Renal cortex interstitium (tissue), 11 donors: Measurements from ENCODE around the gene SMYD4. TPM values are rescaled to one million over a fixed set of nuclear protein-coding genes. Genes with fewer than 3 reads are reported as not detected.
"Not testable (repeated sequence)": the region's sequence is repeated elsewhere in the genome, so short reads cannot be mapped to it uniquely, and the experiment has no call there.

ENCODE experiments used
- DNase-seq, 11 donors: peaks; one replicate each; pipeline ENCODE4 v3.0.0-alpha.2; 2013; ENCODE audit warnings: low read depth in 9 of 11, low spot score in 4 of 11; ENCODE audit errors: extremely low read depth in 1 of 11
- polyA plus RNA-seq, 3 donors: library from polyadenylated mRNA; unstranded; fragments of 120-200 nt; gene quantifications; one replicate each; pipeline ENCODE4 v1.2.1, GENCODE V29; 2013; ENCODE audit not compliant: insufficient read length in 3 of 3

The SMYD4 gene
- polyA plus RNA-seq, 3 donors, result 13.5 to 17.5 (median 15.9) TPM

DNA sequence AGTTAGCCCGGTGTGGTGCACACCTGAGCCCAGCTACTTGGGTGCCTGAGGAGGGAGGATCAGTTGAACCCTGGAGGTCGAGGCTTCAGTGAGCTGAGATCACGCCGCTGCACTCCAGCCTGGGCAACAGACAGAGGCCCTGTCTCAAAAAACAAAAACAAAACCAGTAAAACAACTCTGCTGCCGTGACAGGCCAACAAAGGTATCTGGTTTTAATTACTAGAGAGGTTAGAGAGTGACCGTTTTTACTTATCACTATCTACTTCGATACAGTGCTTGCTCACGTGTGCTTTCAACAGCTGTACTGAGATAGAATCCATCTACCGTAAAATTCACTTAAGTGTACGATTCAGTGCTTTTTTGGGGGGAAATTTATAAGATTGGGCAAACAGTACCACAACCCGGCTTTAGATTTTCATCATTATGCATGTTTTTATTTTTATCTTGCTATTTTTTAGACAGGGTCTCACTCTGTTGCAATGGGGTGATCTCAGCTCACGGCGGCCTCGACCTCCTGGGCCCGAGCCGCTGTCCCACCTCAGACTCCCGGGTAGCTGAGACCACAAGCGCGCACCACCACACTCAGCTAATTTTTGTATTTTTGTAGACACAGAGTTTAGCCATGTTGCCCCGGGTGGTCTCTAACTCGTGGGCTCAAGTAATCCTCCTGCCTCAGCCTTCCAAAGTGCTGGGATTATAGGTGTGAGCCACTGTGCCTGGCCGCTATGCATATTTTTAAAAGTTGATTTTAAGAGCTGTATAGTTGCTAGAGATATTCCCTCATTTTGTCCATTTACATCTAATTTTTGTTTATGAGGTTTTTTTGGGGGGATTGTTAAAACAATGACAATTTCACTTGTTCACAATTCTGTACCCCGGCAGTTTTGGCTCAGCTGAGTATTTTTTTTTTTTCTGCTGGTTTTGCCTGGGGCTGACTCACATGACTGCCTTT, 36.9 kb downstream of the SMYD4 start:
- DNase-seq, result no peak

DNA sequence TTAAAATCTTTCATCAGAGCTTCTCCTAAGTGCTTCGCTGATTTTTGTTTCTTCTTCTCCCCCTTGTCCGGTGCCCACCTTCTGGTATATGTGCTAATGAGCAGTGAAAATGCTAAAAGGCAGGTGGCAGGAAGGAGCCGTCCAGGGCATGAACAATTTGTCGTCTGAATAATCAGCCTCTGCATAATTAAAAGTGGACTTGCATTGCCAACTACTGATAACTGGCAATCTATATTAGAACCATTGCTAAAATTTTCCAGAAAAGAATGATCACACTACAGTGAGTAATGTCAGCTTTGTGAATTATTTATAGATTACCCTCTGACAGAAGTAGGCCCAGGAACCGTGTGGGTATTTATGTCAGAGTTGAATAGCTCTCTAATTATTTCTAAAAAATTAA, 39.8 kb downstream of the SMYD4 start:
- DNase-seq, result no peak

DNA sequence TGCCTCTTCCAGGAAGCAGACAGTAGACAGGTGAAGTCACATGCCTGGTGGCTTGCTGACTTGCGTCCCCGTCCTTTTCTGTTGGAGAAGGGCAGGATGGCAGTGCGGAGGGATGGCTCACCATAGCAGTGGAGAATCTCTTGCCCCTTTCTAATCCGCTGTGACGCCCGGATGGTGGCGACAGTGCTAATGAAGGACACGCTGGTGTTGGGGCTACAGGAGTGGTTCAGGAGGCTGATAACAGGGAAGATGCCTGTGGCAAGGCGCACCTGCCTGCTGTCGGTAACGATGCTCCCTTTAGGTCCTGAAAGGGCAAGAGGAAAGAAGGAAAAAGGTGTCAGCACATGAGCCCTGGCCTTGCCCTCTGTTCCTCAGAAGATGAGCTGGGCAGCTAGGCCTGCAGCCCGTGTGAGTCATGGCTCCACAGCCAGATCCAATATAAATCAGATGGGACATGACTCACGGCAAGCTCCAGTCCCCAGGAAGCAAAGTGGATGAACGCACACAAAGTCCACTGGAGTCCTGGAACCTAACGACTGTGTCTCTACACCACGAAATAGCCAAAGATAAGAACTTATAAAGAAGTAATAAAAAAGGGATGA, 42.3 kb downstream of the SMYD4 start:
- DNase-seq, result no peak

DNA sequence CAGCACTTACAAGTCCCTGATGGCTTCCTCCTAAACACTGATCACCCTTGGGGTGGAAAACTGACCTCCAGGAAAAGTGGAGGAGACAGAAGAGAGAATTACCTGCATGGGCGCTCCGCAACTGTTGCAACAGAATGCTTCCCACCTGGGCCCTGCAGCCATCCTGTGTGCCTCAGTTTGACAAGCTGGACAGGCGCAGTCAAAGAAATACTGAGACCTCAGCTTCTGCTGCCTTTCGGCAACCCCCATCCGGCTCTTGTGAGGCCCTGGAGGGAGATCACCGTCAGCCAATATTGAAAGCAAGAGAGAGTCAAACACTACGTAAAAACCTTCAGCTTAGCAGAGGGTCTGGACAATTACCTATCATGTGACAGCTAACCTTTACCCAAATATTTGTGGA, 43.0 kb downstream of the SMYD4 start:
- DNase-seq, result no peak

DNA sequence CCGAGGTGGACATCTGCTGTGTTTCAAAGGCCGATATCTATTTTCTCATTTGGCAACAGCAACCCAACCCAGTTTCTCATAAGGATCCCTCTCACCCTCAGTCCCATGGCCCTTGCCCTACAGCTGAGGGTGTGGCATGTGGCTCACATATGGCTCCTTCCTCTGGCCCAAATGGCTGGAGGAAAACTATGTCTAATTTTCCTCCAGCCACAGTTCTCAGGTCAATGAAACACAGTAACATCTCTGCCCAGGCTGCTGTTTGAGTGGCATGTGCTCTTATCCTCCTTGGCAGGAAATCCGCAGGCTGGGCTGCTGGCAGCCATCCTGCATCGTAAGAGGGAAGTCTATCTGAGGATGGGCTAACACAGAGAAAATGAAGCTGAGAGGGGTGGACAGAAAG, 43.8 kb downstream of the SMYD4 start:
- DNase-seq, result no peak

DNA sequence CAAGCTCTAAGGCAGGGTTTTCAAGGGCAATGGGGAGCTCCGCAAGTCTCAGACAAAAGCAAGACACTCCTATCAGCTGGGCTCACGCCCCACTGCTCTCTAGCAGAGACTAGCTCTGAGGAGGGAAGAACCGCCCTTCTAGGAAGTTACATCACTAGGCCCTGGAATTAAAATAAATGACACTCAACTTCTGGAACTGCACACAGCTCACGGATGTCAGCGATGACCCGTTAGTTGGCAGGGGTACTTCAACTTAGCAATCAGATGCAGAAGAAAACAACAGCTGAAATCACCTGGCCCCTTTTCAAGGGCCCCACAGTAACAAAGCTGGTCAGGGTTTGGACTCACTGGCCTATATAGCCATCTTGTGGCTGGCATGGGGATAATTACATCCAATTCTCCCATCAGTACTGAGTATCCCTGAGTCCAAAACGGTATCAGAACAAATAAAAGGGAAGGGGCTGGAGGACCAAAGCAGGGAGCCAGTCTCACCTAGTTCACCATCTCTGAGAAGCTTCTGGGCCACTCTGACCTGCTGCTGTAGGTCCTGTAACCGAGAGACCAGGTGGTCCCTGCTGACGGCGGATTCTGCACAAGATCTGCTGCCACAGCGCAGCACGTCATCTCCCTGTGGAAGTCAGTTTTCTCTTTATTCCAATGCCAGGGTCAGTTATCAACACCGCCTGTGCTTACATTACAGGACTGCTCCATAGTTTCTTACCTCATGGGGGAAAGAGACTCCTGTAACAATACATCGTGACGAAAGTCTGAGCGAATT, 45.7 kb downstream of the SMYD4 start:
- DNase-seq, result peak in 2 of 11 donors; percentile 57 to 58

DNA sequence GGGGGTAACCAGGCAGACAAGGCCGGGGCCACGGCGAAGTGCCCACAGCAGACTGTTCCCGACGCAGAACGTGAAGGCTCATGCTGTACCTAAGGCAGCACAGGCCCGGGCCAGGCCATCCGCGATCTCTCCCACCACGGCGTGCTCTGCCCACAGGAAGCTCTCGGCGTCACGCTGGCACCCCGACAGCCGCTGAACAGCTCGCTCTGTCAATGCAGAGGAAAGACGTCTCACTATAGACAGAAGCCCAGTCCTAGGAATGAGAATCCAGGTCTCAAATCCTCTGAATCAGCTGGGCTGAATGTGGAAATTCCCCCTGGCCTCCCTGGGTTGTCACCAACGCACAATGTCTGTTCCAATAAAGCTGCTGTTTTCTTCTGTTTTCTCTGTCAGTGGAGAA, 46.4 kb downstream of the SMYD4 start:
- DNase-seq, result no peak

DNA sequence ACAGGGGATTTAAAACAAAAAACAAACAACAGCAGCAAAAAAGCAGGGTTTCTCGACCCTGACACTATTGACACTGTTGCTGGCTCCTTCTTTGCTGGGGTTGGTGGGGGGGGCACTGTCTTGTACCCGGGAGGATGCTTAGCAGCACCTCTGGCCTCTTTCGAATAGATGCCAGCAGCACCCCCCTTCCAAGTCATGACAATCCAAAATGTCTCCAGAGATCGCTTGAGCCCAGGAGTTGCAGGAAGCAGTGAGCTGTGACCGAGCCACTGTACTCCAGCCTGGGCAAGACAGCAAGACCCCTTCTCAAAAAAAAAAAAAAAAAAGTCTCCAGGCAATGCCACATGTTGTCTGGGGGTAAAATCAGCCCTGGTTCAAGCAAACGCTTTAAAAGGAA, 47.5 kb downstream of the SMYD4 start:
- DNase-seq, result no peak

DNA sequence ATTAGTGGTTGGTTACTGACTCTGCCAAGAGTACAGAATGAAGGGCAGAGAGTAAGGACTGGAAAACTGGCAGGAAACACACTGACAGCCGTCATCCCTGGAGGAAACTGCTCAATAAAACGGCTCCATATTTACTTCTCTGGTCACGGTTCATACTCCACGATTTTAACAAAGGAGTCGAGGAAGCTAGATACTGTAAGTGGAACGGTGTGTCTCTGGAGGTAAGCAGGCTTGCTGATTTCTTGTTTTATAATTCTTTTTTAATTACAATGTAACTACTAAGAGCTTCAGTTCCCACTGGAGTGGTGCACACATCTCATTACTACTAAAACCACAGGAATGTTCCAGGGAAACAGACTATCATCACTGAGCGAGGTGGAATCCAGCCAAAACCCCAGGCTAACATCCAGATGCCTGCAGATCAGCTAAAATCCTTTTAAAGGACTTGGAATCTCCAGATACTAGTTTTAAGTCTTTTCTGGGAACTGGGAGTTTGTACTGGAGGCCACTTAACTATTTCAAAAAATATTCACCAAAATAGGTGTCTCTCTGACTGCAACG, 50.1 kb downstream of the SMYD4 start:
- peak in 2 of 11 donors; percentile 69 to 70 for DNase-seq

DNA sequence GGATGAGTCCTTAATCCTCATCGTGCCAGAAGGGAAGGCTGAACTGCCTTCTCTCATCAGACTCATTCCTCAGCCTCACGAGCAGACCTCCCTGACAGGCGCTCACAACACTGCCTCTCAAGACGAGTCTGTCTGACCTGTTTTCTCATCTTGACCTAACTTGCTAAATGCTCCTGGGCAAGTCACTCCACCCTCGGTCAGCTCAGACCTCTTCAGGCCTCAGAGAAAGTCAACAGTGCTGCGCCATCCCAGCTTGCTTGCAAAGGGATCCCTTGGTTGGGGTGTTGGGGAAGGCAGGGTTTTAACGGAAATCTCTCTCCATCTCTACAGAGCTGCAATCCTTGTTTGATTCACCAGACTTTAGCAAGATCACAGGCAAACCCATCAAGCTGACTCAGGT, 52.8 kb downstream of the SMYD4 start:
- no peak for DNase-seq

DNA sequence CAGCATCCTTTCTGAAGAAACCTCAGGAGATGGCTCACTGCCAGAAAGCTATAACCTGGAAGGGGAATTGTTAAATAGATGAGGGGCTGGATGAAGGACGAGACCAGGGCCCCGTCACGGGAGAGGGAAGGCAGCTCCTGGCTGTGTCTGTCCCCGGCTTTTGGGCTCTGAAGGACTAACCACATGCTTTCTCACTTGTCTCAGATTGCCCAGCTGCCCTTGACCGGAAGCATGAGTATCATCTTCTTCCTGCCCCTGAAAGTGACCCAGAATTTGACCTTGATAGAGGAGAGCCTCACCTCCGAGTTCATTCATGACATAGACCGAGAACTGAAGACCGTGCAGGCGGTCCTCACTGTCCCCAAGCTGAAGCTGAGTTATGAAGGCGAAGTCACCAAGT, 53.4 kb downstream of the SMYD4 start:
- DNase-seq, result no peak

DNA sequence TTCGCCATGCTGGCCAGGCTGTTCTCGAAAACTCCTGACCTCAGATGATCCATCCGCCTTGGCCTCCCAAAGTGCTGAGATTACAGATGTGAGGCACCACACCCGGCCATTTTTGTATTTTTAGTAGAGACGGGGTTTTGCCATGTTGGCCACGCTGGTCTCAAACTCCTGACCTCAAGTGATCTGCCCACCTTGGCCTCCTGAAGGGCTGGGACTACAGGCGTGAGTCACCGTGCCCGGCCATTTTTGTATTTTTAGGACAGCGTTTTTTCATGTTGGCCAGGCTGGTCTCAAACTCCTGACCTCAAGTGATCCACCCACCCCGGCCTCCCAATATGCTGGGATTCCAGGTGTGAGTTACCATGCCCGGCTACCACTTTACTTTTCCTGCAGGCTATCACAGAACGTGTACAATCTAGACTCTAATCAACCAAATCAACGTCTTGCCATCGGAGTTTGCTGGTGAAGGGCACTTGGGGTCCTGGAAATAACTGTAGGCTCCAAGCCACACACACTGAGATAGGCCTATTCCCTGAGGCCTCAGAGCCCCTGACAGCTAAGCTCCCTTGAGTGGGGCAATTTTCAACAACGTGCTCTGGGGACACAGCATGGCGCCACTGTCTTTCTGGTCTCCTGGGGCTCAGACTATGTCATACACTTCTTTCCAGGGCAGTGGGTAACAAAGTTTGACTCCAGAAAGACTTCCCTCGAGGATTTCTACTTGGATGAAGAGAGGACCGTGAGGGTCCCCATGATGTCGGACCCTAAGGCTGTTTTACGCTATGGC, 55.1 kb downstream of the SMYD4 start:
- no peak for DNase-seq

DNA sequence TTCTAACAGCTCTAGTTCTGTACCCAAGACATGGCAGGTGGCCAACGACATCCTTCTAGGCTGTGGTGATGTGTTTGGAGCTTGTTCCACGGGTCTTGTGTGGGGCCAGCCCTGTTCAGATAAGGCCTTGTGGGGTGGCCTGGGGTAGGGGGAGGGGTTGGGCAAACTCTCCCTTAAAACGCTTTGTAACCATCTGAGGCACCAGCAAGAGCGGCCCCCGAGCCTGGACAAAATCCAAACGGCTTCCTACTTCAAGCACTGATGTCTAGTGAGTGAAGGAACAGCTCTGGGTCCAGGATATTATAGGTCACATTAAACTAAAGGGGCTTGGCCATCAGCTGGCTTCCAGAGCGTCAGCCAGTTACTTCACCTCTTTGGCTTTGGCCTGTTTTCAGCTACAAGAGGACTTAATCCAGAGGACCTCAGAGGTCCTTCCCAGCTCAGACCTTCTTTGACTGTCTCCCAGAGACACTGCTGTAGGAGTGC, 56.0 kb downstream of the SMYD4 start:
- DNase-seq, result no peak

DNA sequence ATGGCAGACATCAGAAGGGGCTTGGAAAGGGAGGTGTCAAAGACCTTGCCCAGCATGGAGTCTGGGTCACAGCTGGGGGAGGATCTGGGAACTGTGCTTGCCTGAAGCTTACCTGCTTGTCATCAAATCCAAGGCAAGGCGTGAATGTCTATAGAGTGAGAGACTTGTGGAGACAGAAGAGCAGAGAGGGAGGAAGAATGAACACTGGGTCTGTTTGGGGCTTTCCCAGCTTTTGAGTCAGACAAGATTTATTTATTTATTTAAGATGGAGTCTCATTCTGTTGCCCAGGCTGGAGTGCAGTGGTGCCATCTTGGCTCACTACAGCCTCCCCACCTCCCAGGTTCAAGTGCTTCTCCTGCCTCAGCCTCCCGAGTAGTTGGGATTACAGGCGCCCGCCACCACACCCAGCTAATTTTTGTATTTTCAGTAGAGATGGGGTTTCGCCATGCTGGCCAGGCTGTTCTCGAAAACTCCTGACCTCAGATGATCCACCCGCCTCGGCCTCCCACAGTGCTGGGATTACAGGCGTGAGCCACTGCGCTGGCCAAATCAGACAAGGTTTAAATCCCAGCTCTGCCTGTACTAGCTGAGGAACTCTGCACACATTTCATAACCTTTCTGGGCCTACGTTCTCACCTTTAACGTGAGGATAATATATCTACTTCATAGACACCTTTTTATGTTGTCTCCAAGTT, 56.6 kb downstream of the SMYD4 start:
- not testable (repeated sequence) for DNase-seq

DNA sequence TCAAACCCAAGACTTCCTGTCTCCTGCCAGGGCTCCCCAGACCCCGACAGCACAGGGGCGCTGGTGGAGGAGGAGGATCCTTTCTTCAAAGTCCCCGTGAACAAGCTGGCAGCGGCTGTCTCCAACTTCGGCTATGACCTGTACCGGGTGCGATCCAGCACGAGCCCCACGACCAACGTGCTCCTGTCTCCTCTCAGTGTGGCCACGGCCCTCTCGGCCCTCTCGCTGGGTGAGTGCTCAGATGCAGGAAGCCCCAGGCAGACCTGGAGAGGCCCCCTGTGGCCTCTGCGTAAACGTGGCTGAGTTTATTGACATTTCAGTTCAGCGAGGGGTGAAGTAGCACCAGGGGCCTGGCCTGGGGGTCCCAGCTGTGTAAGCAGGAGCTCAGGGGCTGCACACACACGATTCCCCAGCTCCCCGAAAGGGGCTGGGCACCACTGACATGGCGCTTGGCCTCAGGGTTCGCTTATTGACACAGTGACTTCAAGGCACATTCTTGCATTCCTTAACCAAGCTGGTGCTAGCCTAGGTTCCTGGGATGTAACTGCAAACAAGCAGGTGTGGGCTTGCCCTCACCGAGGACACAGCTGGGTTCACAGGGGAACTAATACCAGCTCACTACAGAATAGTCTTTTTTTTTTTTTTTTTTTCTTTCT, 59.8 kb downstream of the SMYD4 start:
- no peak for DNase-seq

DNA sequence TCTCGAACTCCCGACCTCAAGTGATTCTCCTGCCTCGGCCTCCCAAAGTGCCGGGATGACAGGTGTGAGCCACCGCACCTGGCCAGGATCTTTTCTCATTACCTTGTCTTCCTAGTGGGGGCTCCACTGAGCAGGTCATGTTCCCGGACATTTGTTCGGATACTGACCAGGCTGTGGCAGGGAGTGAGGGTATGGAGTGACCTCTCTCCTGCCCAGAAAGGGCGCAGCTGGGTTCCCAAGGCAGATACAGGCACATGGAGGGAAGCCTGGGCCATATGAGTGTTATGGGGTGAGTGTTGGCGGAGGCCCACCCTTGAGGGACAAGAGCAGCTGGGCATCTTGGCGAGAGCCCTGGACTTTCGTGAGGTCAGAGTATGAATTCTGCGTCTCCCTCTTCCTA, 62.3 kb downstream of the SMYD4 start:
- no peak for DNase-seq

DNA sequence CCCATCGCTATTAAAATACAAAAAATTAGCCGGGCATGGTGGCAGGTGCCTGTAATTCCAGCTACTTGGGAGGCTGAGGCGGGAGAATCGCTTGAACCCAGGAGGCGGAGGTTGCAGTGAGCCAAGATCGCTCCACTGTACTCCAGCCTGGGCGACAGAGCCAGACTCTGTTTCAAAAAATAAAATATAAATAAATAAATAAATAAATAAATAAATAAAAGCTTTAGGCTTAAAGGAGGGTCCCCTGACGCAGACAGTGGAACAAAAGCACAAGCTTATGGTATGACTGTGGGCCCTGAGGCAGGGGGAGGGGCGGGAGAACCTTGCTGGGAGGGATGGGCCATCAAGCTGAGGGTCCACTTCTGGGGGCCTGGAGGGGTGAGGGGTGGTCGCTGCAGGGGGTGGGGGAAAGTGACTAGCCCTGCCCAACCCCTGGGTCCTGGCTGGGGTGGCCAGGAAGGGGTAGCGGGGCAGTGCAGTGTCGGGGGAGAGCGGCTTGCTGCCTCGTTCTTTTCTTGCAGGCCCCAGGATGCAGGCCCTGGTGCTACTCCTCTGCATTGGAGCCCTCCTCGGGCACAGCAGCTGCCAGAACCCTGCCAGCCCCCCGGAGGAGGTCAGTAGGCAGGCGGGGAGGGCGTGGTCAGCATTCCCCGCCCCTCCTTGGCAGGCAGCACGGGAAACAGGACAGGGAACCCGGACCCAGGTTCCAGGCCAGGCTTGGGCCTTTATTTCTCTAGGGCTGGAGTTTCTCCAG, 63.1 kb downstream of the SMYD4 start:
- DNase-seq, result no peak
